IMR-90 (cell line): ENCODE data around the gene TANGO6.

Experiments used
- CEBPB ChIP-seq: IDR thresholded peaks from 2 replicates; pipeline ENCODE4 v1.6.1; 2012; ENCODE audit warnings: low read depth, low read length, improper control_type of control experiment
- FOS ChIP-seq: fragments of 150-350 bp; IDR thresholded peaks from 2 replicates; pipeline ENCODE4 v1.6.1; 2016; ENCODE audit warnings: low read depth, low read length
- RCOR1 ChIP-seq: IDR thresholded peaks from 2 replicates; pipeline ENCODE4 v1.6.1; 2012; ENCODE audit warnings: mild to moderate bottlenecking, low read length, improper control_type of control experiment; ENCODE audit not compliant: insufficient replicate concordance
- RFX5 ChIP-seq: IDR thresholded peaks from 2 replicates; pipeline ENCODE4 v1.8.0; 2012; ENCODE audit warnings: low read depth, mild to moderate bottlenecking, low read length, moderate library complexity
- TF ChIP-seq, protein P1 (sequence below): fragments of 150-350 bp; IDR thresholded peaks from 2 replicates; pipeline ENCODE4 v1.6.1; 2017; ENCODE audit warnings: mild to moderate bottlenecking, antibody characterized with exemption, low read length, low read depth
- TF ChIP-seq, protein P2 (sequence below): conservative IDR thresholded peaks from 2 replicates; pipeline ENCODE4 v1.5.1; 2012; ENCODE audit warnings: mild to moderate bottlenecking, low read depth, low read length, improper control_type of control experiment

DNA sequence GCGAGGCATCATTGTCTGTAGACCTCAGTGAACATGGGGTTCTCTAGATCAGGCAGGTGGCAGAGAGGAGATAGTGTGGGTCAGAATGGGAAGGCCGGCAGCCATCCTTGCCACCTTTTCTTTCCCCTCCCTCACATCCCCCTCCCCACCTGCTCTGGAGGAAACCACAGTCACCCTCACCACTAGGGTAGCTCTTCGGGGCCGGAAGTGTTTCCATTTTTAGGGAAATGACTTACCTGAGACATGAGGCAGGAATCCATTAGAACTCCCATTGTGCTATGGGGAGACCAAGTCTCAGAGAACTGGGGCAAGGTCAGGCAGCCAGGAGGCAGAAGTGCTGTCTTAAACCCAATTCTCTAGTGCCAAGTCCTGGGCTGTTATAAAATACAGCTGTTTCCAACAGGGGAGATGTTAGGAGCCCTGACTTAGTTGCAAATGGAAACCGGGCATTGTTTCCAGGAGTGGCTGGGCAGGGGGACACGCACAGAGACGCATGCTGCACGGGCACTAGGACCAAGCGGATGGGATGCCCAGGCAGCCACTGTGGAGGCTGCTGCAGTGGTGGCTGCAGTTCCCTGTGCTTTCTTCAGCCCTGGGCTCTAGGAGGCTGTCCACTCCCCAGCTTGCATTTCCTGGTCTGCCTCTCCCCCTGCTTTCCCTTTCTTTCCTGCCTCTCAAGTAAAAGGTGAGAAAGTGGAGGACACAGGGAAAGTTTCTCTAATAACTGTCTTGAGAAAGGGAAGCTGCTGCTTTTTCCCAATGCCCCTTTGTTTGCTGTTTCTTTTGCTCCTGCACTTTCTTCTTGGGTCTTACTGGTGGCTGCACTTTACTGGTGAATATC is 265.0 kb downstream of the TANGO6 start:
- TF ChIP-seq, protein P1, sequence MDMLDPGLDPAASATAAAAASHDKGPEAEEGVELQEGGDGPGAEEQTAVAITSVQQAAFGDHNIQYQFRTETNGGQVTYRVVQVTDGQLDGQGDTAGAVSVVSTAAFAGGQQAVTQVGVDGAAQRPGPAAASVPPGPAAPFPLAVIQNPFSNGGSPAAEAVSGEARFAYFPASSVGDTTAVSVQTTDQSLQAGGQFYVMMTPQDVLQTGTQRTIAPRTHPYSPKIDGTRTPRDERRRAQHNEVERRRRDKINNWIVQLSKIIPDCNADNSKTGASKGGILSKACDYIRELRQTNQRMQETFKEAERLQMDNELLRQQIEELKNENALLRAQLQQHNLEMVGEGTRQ = no peak
- TF ChIP-seq, protein P2, sequence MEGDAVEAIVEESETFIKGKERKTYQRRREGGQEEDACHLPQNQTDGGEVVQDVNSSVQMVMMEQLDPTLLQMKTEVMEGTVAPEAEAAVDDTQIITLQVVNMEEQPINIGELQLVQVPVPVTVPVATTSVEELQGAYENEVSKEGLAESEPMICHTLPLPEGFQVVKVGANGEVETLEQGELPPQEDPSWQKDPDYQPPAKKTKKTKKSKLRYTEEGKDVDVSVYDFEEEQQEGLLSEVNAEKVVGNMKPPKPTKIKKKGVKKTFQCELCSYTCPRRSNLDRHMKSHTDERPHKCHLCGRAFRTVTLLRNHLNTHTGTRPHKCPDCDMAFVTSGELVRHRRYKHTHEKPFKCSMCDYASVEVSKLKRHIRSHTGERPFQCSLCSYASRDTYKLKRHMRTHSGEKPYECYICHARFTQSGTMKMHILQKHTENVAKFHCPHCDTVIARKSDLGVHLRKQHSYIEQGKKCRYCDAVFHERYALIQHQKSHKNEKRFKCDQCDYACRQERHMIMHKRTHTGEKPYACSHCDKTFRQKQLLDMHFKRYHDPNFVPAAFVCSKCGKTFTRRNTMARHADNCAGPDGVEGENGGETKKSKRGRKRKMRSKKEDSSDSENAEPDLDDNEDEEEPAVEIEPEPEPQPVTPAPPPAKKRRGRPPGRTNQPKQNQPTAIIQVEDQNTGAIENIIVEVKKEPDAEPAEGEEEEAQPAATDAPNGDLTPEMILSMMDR = no peak
- TF ChIP-seq FOS = no peak
- no peak for TF ChIP-seq RCOR1
- TF ChIP-seq RFX5 = no peak
- no peak for TF ChIP-seq CEBPB
